ENCODE results near the gene ZNF730.
"Not testable (repeated sequence)": the region's sequence is repeated elsewhere in the genome, so short reads cannot be mapped to it uniquely, and the experiment has no call there.

Gene ZNF730

DNA sequence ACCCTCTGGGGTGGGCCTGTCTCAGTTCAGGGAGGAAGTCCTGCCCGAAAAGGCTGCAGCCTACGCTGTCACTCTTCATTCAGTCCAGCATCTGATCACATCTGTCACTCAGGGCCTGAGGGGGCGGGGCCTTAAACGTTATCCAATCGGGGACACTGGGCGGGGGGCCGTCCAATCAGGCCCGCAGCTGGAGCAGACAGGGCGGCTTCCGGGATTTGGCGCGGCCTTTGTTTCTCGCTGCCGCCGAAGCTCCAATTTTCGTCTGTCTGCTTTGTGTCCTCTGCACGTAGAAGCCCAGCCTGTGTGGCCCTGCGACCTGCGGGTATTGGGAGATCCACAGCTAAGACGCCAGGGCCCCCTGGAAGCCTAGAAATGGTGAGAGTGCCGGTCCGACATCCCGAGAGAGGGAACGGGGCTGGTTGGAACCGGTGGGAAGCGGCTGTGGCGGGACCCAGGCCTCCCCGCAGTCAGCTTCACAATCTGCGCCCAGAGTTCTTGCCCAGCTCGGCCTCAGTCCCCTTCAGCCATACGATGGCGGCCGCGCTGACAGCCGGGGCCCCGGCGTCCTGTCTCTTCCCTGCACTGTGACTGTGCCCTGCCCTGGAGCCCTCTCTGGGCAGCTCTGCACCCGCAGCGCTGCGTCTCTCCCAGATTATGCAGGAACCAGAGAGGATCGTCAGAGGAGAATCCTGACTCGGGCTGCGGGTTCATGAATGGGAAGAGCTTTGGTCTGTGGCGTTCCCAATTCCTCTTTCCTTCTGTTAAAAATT lies at the start of gene ZNF730:
Gene ZNF730 (plus strand): TSS at position 224 of the 770 bp plus-strand sequence. CDS start 149 bp downstream, at position 373.
- peak; percentile 54 for DNase-seq

DNA sequence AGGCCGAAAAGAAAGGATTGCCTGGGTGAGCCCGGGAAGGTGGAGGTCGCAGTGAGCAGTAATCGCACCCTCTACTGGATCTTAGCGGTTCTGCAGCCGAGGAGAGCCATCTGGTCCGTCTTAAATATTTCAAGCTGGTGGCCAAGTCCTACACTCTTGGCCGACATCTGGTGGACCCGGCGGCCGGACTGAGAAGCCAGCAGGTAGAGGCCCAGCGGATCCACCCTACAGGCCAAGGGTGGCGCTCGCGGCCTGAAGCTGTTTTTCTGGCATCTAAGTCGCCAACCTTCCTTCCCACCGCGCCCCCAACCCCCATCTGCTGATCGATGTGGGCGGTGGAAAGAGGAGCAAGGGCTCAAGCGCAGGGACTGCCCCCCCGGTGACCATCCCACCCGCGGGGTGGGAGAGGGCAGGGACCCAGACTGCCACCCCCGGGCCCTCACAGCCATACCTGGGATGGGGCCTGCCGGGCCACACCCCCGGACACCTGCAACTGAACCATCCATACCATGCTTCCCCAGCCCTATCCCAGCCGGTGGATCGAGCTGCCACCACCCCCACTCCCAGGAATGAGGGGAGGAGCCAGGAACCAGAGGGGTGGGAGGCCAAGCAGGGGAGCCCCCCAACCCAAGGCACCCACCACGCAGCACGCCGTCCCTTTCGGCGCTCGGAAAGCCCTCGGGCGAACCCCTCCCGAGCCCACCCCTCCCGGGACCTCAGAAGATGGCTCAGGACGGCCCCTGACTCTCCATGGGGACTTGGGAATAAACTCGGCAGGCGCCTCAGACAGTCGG lies 46.3 kb upstream of the ZNF730 start:
- no peak for DNase-seq

DNA sequence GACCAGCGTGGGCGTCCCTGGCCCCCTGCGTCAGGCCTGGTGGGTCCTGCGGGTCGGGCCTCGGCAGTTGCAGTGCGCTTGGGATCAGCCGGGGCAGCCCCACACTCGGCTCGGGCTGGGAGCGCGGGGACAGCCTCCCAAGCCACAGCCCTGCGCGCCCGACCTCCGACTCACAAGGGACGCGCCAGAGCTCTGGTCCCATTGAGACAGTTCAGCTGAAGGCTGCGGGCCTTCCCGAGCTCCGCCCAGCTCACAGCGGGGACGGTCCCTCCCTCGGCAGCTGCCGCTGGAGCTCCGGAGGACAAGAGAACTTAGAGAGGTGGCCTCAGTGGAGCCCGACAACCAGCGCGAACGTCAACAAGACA lies 45.7 kb upstream of the ZNF730 start:
- no peak for DNase-seq

DNA sequence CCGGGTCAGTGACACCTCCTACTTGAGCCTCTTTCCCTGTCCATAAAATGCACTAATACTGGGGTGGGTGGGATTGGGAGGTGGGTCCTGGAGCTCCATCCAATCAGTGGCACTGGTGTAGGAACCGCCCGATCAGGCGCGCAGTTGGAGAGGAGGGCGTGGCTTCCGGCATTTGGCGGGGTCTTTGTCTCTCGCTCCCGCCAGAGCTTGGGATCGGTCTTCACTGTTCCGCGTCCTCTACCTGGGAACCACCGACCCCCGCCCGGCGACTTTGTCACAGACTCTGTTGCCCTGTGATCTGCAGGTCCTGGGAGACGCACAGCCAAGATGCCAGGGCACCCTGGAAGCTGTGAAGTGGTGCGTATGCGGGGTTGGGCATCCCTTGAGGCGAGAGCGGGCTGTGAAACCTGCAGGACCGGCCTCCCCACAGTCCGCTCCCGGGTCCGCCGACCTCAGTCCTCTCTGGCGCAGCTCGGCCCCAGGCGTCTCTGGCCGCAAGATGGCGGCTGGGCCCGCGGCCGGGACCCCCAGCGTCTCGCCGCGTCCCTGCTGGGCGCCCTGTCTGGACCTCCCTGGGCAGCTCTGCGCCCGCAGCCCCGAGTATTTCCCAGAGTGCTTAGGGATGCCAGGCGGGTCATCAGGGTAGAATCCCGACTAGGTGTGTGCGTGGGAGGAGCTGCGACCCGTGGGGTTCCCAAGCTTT lies 41.6 kb upstream of the ZNF730 start:
- peak; percentile 0 for DNase-seq

DNA sequence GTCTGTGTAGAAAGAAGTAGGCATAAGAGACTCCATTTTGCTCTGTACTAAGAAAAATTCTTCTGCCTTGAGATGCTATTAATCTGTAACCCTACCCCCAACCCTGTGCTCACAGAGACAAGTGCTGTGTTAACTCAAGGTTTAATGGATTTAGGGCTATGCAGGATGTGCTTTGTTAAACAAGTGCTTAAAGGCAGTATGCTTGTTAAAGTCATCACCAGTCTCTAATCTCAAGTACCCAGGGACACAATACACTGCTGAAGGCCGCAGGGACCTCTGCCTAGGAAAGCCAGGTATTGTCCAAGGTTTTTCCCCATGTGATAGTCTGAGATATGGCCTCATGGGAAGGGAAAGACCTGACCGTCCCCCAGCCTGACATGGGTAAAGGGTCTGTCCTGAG lies 39.0 kb upstream of the ZNF730 start:
- DNase-seq: not testable (repeated sequence)

DNA sequence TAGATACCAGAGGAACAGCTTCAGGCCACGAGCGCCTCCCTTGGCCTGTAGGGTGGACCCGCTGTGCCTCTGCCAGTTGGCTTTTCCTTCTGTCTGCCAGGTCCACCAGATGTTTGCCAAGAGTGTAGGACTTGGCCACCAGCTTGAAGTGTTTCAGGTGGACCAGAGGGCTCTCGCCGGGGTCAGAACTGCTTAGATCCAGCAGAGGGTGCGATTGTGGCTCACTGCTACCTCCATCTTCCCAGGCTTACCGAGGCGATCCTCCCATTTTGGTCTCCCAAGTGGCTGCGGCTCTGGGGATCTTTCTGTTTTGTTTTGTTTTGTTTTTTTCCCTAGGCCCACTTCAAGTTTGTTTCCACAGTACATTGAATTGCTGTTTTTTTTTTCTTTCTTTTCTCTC lies 23.0 kb upstream of the ZNF730 start:
- no peak for DNase-seq

DNA sequence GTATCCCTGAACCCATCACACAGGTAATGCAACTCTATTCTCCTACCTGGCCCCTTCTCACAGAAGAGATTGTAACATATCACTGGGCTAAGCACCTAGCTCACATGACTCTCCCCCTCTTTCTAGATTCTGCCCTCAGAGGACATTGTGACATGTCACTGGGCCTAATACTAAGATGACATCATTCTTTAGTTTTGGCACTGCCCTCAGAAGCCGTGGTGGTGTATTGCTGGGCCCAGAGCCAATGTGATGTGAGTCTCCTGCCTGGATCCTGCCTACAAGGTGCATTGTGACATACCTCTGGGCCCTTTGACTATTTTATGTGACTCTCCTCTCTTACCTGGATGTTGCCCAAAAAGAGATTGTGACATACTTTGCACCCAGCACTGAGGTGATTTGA lies 21.4 kb upstream of the ZNF730 start:
- DNase-seq: no peak

DNA sequence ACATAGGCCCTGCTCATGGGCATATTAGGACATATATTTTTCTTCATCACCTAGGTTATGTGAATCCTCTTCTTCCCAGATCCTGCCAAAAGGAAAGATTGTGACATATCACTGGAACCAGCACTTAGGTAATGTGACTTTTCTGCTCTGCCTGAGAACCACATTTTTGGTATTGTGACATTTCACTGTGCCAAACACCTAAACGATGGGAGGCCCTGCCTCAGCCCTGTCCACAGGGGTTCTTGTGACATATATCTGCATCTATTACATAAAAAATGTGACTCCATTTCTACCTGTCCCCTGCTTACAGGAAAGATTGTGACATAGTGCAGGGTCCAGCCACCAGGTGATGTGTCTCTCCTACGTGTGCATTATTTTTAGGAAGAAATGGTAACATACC lies 18.5 kb upstream of the ZNF730 start:
- no peak for DNase-seq

DNA sequence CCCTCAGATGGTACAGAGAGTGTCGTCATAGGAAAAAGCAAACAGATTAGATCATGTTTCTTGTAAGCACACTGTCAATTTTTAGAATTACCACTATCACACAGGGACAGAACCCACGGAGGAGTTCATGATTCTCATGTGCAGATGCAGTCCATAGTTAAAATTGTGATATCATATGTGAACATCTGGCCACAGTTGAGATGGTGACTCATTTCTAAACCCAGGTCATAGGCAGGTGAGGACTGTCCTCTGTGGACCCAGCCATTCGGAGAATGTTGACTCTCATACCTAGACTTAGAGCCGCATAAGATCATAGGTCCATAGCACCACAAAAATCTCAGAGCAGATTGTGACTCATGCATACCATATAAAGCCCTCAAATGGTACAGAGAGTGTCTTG lies 17.8 kb upstream of the ZNF730 start:
- no peak for DNase-seq

DNA sequence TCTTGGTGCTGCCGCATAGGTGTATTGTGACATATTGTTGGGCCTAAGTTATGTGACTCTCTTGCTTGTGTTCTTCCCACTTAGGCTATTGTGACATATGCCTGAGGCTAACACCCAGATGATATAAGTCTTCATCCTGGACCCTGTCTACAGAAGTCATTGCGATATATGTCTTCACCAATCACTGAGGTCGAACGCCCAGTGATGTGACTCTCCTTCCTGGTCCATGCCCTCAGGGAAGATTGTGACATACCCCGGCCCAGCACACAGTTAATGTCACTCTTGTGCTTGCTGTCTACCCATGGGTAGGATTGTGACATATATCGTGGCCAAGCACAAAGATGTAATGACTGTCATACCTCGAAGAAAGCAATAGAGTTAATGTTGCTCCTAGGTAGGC lies 16.9 kb upstream of the ZNF730 start:
- DNase-seq: no peak

DNA sequence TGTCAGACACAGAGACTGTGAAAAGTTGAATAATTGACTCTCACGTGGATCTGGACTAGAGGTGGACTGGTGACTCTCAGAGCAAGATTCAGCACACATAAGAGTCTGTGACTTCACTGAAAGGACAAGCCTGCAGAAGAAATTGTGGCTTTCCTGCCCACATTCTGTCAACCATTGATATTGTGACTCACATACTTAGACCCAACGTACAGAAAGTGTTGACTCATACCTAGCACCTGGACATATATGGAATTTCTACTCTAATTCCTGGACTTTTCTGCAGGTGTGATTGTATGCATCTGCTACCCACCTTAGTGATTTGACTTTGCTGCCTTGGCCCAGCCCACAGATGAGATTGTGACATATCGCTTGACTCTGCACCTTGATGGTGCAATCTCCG lies 15.6 kb upstream of the ZNF730 start:
- no peak for DNase-seq

DNA sequence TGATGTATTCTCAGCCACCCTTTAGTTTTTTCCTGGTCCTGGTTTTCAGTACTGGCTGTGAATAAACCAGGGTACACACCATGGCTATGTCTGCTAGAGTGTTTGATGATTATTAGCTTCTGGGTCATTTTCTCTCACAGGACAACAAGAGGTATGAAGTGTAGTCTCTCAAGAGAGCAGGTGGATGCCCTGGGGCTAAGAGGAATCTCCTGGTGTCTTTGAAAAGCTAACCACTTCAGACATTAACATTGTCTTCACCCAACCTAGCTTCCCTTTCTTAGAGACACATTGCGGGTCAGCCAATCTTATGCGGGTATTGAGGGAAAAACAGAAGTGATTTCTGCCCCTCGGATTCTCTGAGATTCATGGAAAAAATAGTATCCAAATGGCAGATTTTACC lies 1.6 kb downstream of the ZNF730 start:
- DNase-seq: no peak

DNA sequence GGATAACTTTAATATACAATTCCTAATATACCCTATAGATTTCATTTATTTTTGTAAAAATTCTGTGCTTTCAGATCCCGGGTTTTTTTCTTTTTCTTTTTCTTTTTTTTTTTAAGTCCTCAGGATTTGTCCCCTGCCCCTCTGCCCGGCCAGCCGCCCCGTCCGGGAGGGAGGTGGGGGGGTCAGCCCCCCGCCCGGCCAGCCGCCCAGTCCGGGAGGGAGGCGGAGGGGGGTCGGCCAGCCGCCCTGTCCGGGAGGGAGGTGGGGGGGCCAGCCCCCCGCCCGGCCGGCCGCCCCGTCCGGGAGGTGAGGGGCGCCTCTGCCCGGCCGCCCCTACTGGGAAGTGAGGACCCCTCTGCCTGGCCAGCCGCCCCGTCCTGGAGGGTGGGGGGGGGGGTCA lies 17.4 kb downstream of the ZNF730 start:
- not testable (repeated sequence) for DNase-seq

DNA sequence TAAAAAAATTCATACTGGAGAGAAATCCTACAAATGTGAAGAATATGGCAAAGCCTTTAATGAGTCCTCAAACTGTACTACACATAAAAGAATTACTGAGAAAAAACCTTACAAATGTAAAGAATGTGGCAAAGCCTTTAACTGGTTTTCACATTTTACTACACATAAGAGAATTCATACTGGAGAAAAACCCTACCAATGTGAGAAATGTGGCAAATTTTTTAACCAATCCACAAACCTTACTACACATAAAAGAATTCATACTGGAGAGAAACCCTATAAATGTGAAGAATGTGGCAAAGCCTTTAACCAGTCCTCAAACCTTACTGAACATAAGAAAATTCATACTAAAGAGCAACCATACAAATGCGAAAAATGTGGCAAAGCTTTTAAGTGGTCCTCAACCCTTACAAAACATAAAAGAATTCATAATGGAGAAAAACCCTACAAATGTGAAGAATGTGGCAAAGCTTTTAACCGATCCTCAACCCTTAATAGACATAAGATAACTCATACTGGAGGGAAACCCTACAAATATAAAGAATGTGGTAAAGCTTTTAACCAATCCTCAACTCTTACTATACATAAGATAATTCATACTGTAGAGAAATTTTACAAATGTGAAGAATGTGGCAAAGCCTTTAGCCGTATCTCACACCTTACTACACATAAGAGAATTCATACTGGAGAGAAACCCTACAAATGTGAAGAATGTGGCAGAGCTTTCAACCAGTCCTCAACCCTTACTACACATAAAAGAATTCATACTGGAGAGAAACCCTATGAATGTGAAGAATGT lies 29.0 kb downstream of the ZNF730 start:
- no peak for DNase-seq

DNA sequence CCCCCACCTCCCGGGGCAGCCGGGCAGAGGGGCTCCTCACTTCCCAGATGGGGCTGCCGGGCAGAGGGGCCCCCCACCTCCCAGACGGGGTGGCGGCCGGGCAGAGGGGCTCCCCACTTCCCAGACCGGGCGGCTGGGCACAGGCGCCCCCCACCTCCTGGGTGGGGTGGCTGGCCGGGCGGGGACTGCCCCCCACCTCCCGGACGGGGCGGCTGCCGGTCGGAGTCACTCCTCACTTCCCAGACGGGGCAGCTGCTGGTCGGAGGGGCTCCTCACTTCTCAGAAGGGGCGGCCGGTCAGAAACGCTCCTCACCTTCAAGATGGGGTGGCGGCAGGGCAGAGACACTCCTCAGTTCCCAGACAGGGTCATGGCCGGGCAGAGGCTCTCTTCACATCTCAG lies 43.9 kb downstream of the ZNF730 start:
- no peak for DNase-seq

DNA sequence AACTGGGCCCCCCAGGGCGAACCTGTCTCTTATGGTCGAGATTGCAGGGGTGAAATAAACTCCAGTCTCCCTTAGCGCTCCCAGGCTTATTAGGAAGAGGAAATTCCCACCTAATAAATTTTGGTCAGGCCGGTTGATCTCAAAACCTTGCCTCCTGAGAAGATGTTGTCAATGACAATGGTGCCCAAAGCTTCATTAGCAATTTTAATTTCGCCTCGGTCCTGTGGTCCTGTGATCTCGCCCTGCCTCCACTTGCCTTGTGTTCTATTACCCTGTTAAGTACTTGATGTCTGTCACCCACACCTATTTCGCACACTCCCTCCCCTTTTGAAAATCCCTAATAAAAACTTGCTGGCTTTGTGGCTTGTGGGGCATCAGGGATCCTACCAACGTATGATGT lies 51.5 kb downstream of the ZNF730 start:
- DNase-seq: not testable (repeated sequence)

DNA sequence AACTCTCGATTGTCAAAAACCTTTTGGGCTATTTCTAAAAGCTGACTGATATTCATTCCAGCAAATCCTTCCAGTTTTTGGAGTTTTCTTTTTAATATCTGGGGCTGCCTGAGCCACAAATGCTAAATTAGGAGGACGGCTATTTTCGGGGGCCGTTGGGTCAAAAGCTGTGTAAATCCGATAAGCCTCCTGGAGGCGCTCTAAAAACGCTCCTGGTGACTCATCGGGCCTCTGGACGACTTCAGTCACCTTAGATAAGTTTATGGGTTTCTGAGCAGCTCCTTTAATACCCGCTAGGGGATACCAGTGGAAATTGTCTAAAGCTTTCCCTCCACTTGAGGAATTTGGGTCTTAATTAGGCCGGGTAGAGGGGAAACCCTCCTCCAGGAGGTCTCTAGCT lies 66.4 kb downstream of the ZNF730 start:
- no peak for DNase-seq

DNA sequence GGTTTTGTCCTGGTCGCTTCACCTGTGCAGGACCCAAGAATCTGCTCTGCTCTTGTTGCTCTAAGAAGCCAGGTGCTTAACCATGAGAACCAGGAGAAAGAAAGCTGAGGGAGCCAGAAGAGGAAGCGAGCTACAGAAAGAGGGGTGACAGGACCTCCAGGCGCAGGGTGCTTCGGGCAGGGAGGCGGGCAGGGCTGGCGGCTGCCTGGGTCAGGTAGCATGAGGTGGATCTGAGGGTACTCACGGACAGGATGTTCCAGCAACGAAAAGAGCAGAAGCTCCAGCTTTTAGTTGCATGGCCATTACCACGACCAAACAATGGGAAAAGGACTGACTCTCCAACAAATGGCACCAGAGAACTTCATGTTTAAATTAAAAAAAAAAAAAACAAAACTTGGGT lies 73.5 kb downstream of the ZNF730 start:
- no peak for DNase-seq
